ENCODE data around the gene KIAA1755. TPM values are rescaled to one million over a fixed set of nuclear protein-coding genes. Genes with fewer than 3 reads are reported as not detected.
A peak's percentile ranks its signal among the peaks of the same experiment; 100 is the strongest.

The KIAA1755 gene
- total RNA-seq, 2 experiments from 2014 or later: not detected

GRCh38 chr20:38221119-38221589 lies 39.4 kb downstream of the KIAA1755 start:
- POLR2A ChIA-PET: no interaction called here
- no peak overlapping the region for H3K27ac Mint-ChIP-seq
- ATAC-seq (ENCODE audit: low read depth): peak; percentile 65

GRCh38 chr20:38220587-38221118 lies 39.9 kb downstream of the KIAA1755 start:
- Mint-ChIP-seq H3K4me1 (peaks cover 1% of the 10 kb centered on the region), H3K36me3 (no peaks in the 10 kb centered on the region), H3K9me3 (no peaks in the 10 kb centered on the region), H3K27ac (no peak overlapping the region), H3K4me3 (no peak overlapping the region), H3K27me3 (peaks cover 2% of the 10 kb centered on the region)
- no peak for DNase-seq
- POLR2A ChIA-PET: no interaction called here
- ATAC-seq (ENCODE audit: low read depth): no peak

More at GRCh38 chr20:38221119-38221589, 39.4 kb downstream of the KIAA1755 start:
- H3K36me3 Mint-ChIP-seq: no peaks in the 10 kb centered on the region
- peaks cover 1% of the 10 kb centered on the region for H3K4me1 Mint-ChIP-seq
- H3K27me3 Mint-ChIP-seq: peaks cover 2% of the 10 kb centered on the region
- DNase-seq: peak; percentile 76
- no peak overlapping the region for H3K4me3 Mint-ChIP-seq
- H3K9me3 Mint-ChIP-seq: no peaks in the 10 kb centered on the region

- Mint-ChIP-seq H3K27ac (no peak overlapping the region), H3K36me3 (no peaks in the 10 kb centered on the region), H3K9me3 (no peaks in the 10 kb centered on the region), H3K4me1 (peaks cover 1% of the 10 kb centered on the region), H3K4me3 (no peak overlapping the region), H3K27me3 (peaks cover 3% of the 10 kb centered on the region)
- POLR2A ChIA-PET: interaction anchor here (0.6 kb wide), 1 partner anchor 88 kb away, joined by 4 read pairs; no protein-coding TSS in a partner anchor
- ATAC-seq (ENCODE audit: low read depth) (no peak), DNase-seq (no peak)
Observed at GRCh38 chr20:38219006-38219950, 41.3 kb downstream of the KIAA1755 start.

- POLR2A ChIA-PET: no interaction called here
- no peak for DNase-seq
- no peak overlapping the region for H3K27ac Mint-ChIP-seq
- H3K36me3 Mint-ChIP-seq: no peaks in the 10 kb centered on the region
- H3K4me3 Mint-ChIP-seq: no peak overlapping the region
- no peaks in the 10 kb centered on the region for H3K9me3 Mint-ChIP-seq
- H3K27me3 Mint-ChIP-seq: peaks cover 3% of the 10 kb centered on the region
- peaks cover 1% of the 10 kb centered on the region for H3K4me1 Mint-ChIP-seq
- no peak for ATAC-seq (ENCODE audit: low read depth)
Observed at GRCh38 chr20:38218566-38218885, 42.0 kb downstream of the KIAA1755 start.

- DNase-seq (no peak), ATAC-seq (ENCODE audit: low read depth) (no peak)
- Mint-ChIP-seq H3K27ac (no peak overlapping the region), H3K4me1 (peaks cover 1% of the 10 kb centered on the region), H3K36me3 (no peaks in the 10 kb centered on the region), H3K9me3 (no peaks in the 10 kb centered on the region), H3K4me3 (no peak overlapping the region), H3K27me3 (peaks cover 3% of the 10 kb centered on the region)
- POLR2A ChIA-PET: no interaction called here
Observed at GRCh38 chr20:38217791-38218565, 42.6 kb downstream of the KIAA1755 start.

- ATAC-seq (ENCODE audit: low read depth) (no peak), DNase-seq (no peak)
- H3K9me3 Mint-ChIP-seq: no peaks in the 10 kb centered on the region
- H3K4me1 Mint-ChIP-seq: no peaks in the 10 kb centered on the region
- POLR2A ChIA-PET: no interaction called here
- H3K27ac Mint-ChIP-seq: no peak overlapping the region
- peaks cover 6% of the 10 kb centered on the region for H3K27me3 Mint-ChIP-seq
- no peak overlapping the region for H3K4me3 Mint-ChIP-seq
- H3K36me3 Mint-ChIP-seq: no peaks in the 10 kb centered on the region
Observed at GRCh38 chr20:38216746-38217595, 43.6 kb downstream of the KIAA1755 start.

- ATAC-seq (ENCODE audit: low read depth): no peak
- Mint-ChIP-seq H3K36me3 (no peaks in the 10 kb centered on the region), H3K27ac (no peak overlapping the region), H3K9me3 (no peaks in the 10 kb centered on the region), H3K4me3 (no peak overlapping the region), H3K4me1 (no peaks in the 10 kb centered on the region), H3K27me3 (peaks cover 8% of the 10 kb centered on the region)
- no peak for DNase-seq
- POLR2A ChIA-PET: no interaction called here
Observed at GRCh38 chr20:38216201-38216600, 44.3 kb downstream of the KIAA1755 start.

- no peaks in the 10 kb centered on the region for H3K9me3 Mint-ChIP-seq
- DNase-seq (no peak), ATAC-seq (ENCODE audit: low read depth) (no peak)
- H3K36me3 Mint-ChIP-seq: no peaks in the 10 kb centered on the region
- H3K4me3 Mint-ChIP-seq: no peak overlapping the region
- no peak overlapping the region for H3K27ac Mint-ChIP-seq
- peaks cover 9% of the 10 kb centered on the region for H3K27me3 Mint-ChIP-seq
- no peaks in the 10 kb centered on the region for H3K4me1 Mint-ChIP-seq
- POLR2A ChIA-PET: no interaction called here
Observed at GRCh38 chr20:38215194-38216182, 45.0 kb downstream of the KIAA1755 start.

GRCh38 chr20:38214256-38215193 lies 46.0 kb downstream of the KIAA1755 start:
- H3K36me3 Mint-ChIP-seq: no peaks in the 10 kb centered on the region
- H3K27ac Mint-ChIP-seq: no peak overlapping the region
- H3K9me3 Mint-ChIP-seq: no peaks in the 10 kb centered on the region
- H3K4me3 Mint-ChIP-seq: no peak overlapping the region
- POLR2A ChIA-PET: no interaction called here
- peaks cover 9% of the 10 kb centered on the region for H3K27me3 Mint-ChIP-seq
- H3K4me1 Mint-ChIP-seq: no peaks in the 10 kb centered on the region
- DNase-seq (no peak), ATAC-seq (ENCODE audit: low read depth) (no peak)

GRCh38 chr20:38213607-38213940 lies 47.0 kb downstream of the KIAA1755 start:
- Mint-ChIP-seq H3K36me3 (no peaks in the 10 kb centered on the region), H3K4me1 (no peaks in the 10 kb centered on the region), H3K9me3 (no peaks in the 10 kb centered on the region), H3K27ac (no peak overlapping the region), H3K4me3 (no peak overlapping the region), H3K27me3 (peaks cover 11% of the 10 kb centered on the region)
- ATAC-seq (ENCODE audit: low read depth) (no peak), DNase-seq (no peak)
- POLR2A ChIA-PET: no interaction called here

GRCh38 chr20:38212806-38213606 lies 47.5 kb downstream of the KIAA1755 start:
- no peaks in the 10 kb centered on the region for H3K9me3 Mint-ChIP-seq
- H3K4me1 Mint-ChIP-seq: no peaks in the 10 kb centered on the region
- H3K27me3 Mint-ChIP-seq: peaks cover 16% of the 10 kb centered on the region
- no peak for ATAC-seq (ENCODE audit: low read depth)
- POLR2A ChIA-PET: no interaction called here
- H3K27ac Mint-ChIP-seq: no peak overlapping the region
- H3K4me3 Mint-ChIP-seq: no peak overlapping the region
- no peak for DNase-seq
- no peaks in the 10 kb centered on the region for H3K36me3 Mint-ChIP-seq

Measured in activated naive CD8-positive, alpha-beta T cell treated with anti-CD3 and anti-CD28 coated beads, Interleukin-2, amount 10 ng/mL, durations not matched to agents 7 days and 5 days (primary cell).